Glomerular endothelial cell (primary cell): ENCODE results near the gene PKDCC. TPM values are rescaled to one million over a fixed set of nuclear protein-coding genes. Genes with fewer than 3 reads are reported as not detected.
"Not testable (repeated sequence)": the region's sequence is repeated elsewhere in the genome, so short reads cannot be mapped to it uniquely, and the experiment has no call there.

ENCODE experiments used
- DNase-seq: peaks from one replicate; pipeline ENCODE4 v3.0.0-alpha.2; 2011; ENCODE audit warnings: low read depth, low spot score; ENCODE audit errors: extremely low read depth
- total RNA-seq: library from RNA; depleted of rRNA; stranded (reverse); fragments of >200 nt; gene quantifications from 2 replicates; pipeline ENCODE4 v1.2.3, GENCODE V29; 2015

PKDCC gene
- total RNA-seq, 1 donor from 2014 or later, result 4.0 TPM

- DNase-seq, result no peak
Observed at GRCh38 chr2:42060718-42061619, 13.1 kb downstream of the PKDCC start.

GRCh38 chr2:42061839-42062238, 14.0 kb downstream of the PKDCC start:
- no peak for DNase-seq

- no peak for DNase-seq
Observed at GRCh38 chr2:42063431-42064171, 15.8 kb downstream of the PKDCC start.

- DNase-seq, result no peak
Observed at GRCh38 chr2:42064417-42064942, 16.7 kb downstream of the PKDCC start.

GRCh38 chr2:42065753-42066152, 17.9 kb downstream of the PKDCC start:
- not testable (repeated sequence) for DNase-seq

GRCh38 chr2:42067001-42067400, 19.2 kb downstream of the PKDCC start:
- not testable (repeated sequence) for DNase-seq

- no peak for DNase-seq
Observed at GRCh38 chr2:42067521-42067920, 19.7 kb downstream of the PKDCC start.

GRCh38 chr2:42068571-42069178, 20.9 kb downstream of the PKDCC start:
- no peak for DNase-seq

- no peak for DNase-seq
Observed at GRCh38 chr2:42069568-42069967, 21.7 kb downstream of the PKDCC start.

- no peak for DNase-seq
Observed at GRCh38 chr2:42071791-42072190, 24.0 kb downstream of the PKDCC start.

- DNase-seq, result no peak
Observed at GRCh38 chr2:42072349-42073118, 24.7 kb downstream of the PKDCC start.

- no peak for DNase-seq
Observed at GRCh38 chr2:42073739-42074503, 26.1 kb downstream of the PKDCC start.

GRCh38 chr2:42074661-42075060, 26.8 kb downstream of the PKDCC start:
- DNase-seq, result no peak

GRCh38 chr2:42076357-42077225, 28.8 kb downstream of the PKDCC start:
- no peak for DNase-seq

GRCh38 chr2:42077343-42077742, 29.5 kb downstream of the PKDCC start:
- no peak for DNase-seq

GRCh38 chr2:42079737-42080287, 32.0 kb downstream of the PKDCC start:
- no peak for DNase-seq

GRCh38 chr2:42081151-42081550, 33.3 kb downstream of the PKDCC start:
- not testable (repeated sequence) for DNase-seq

- DNase-seq, result no peak
Observed at GRCh38 chr2:42082016-42082415, 34.2 kb downstream of the PKDCC start.
